K562 (cell line): ENCODE results near the gene KIT. TPM values are rescaled to one million over a fixed set of nuclear protein-coding genes. Genes with fewer than 3 reads are reported as not detected.

Experiments
- ATAC-seq: fragments of 200-7000 bp; cut with Tn5 transposase; 3 replicates; pipeline ENCODE4 v1.9.1; 2020; ENCODE audit warnings: moderate library complexity
- BruUV-seq: library from RNA; stranded (reverse); fragments of 400-500 nt; replicated peaks from 2 replicates; lab custom pipeline; 2021; lab: Mats Ljungman, UMichigan
- CTCF ChIA-PET: fragments of 300-600 bp; formaldehyde crosslinking; extraction: SDS; loops from one replicate; lab custom pipeline; 2021; ENCODE audit warnings: low intra/inter-chr PET ratio; lab: Yijun Ruan, JAX
- POLR2A ChIA-PET: fragments of 300-600, 350-650 bp; sonication (Branson Sonifier 250); formaldehyde crosslinking; extraction: SDS; loops from one replicate; lab custom pipeline; 2021; ENCODE audit warnings: antibody characterized with exemption, inconsistent platforms; lab: Yijun Ruan, JAX
- DNase-seq, 4 experiments: peaks; one replicate each; pipeline versions ENCODE4 v3.0.0 to v3.0.0-alpha.2; 2011 to 2018; ENCODE audit warnings: low spot score in 3 of 4, mixed read lengths in 3 of 4; ENCODE audit errors: extremely low read depth in 1 of 4
- FAIRE-seq: peaks from 2 replicates; lab custom pipeline; 2011; peaks lifted over from hg19 to GRCh38; lab: Jason Lieb, UNC
- H2AFZ ChIP-seq: 2 replicates; pipeline ENCODE4 v1.6.0; 2011; ENCODE audit warnings: low read depth, low read length, control low read depth, inconsistent platforms
- H3K27ac ChIP-seq: fragments of 200-600 bp; 3 replicates; pipeline ENCODE4 v1.8.0; 2011; ENCODE audit warnings: low read depth, mild to moderate bottlenecking, control low read depth, inconsistent platforms, low read length, moderate library complexity, mixed read lengths; ENCODE audit errors: extremely low read depth
- H3K27me3 ChIP-seq, 2 experiments: fragments of 300-600 bp in 1 of 2; 2 replicates in 1 of 2; 3 replicates in 1 of 2; pipeline versions ENCODE4 v1.6.0 to v1.8.0; 2011; ENCODE audit warnings: inconsistent platforms in 2 of 2, low read length in 2 of 2, mild to moderate bottlenecking in 1 of 2, mixed read lengths in 1 of 2, moderate library complexity in 1 of 2; ENCODE audit not compliant: control insufficient read depth in 2 of 2, insufficient read depth in 2 of 2
- H3K36me3 ChIP-seq: fragments of 300-600 bp; 3 replicates; pipeline ENCODE4 v1.8.0; 2011; ENCODE audit warnings: mild to moderate bottlenecking, low read length, inconsistent platforms; ENCODE audit not compliant: control insufficient read depth, insufficient read depth
- H3K4me1 ChIP-seq, 2 experiments: fragments of 200-600 bp in 1 of 2; replicated peaks in 1 of 2; 2 replicates in 1 of 2; 3 replicates in 1 of 2; pipeline versions ENCODE4 v1.5.1 to v1.8.0; 2011; ENCODE audit warnings: inconsistent platforms in 2 of 2, low read length in 2 of 2, mild to moderate bottlenecking in 1 of 2, mixed read lengths in 1 of 2, moderate library complexity in 1 of 2; ENCODE audit not compliant: control insufficient read depth in 2 of 2, insufficient read depth in 2 of 2
- H3K4me2 ChIP-seq: 2 replicates; pipeline ENCODE4 v1.6.1; 2011; ENCODE audit warnings: low read length, control low read depth, inconsistent platforms, mixed read lengths; ENCODE audit not compliant: insufficient read depth
- H3K4me3 ChIP-seq: fragments of 200-600 bp; sonication (generic), shearing (Covaris generic); 2 replicates; pipeline ENCODE4 v1.5.1; 2016; ENCODE audit warnings: control low read depth, inconsistent platforms
- H3K79me2 ChIP-seq: fragments of 200-600 bp; 3 replicates; pipeline ENCODE4 v1.8.0; 2011; ENCODE audit warnings: low read length, inconsistent platforms; ENCODE audit not compliant: control insufficient read depth, insufficient read depth
- H3K9ac ChIP-seq, 2 experiments: 2 replicates each; pipeline versions ENCODE4 v1.6.0 to v1.6.1; 2011; ENCODE audit warnings: low read depth in 2 of 2, low read length in 2 of 2, control low read depth in 1 of 2, inconsistent platforms in 1 of 2, mild to moderate bottlenecking in 1 of 2, mixed read lengths in 1 of 2; ENCODE audit not compliant: insufficient read depth in 1 of 2
- H3K9me1 ChIP-seq: one replicate; pipeline ENCODE4 v1.6.0; 2011; ENCODE audit warnings: inconsistent platforms, mild to moderate bottlenecking, low read length, moderate library complexity; ENCODE audit not compliant: control insufficient read depth, insufficient read depth
- H3K9me3 ChIP-seq: replicated peaks from 2 replicates; pipeline ENCODE4 v1.5.1; 2011; ENCODE audit warnings: low read depth, low read length, inconsistent platforms; ENCODE audit not compliant: control insufficient read depth, insufficient read depth
- H4K20me1 ChIP-seq: replicated peaks from 2 replicates; pipeline ENCODE4 v1.6.1; 2011; ENCODE audit warnings: low read length, inconsistent platforms, mixed read lengths; ENCODE audit not compliant: control insufficient read depth, insufficient read depth
- CBFA2T2 ChIP-seq: fragments of 450-650 bp; conservative IDR thresholded peaks from 2 replicates; pipeline ENCODE4 v1.6.1; 2017; ENCODE audit warnings: mild to moderate bottlenecking
- CBFA2T3 ChIP-seq: fragments of 450-650 bp; IDR thresholded peaks from 2 replicates; pipeline ENCODE4 v1.6.1; 2017
- FOSL1 ChIP-seq: fragments of 200-800 bp; sonication (Bioruptor generic); conservative IDR thresholded peaks from 2 replicates; pipeline ENCODE4 v1.6.1; 2016; ENCODE audit warnings: missing genetic modification characterization, missing compliant biosample characterization
- ILK ChIP-seq: fragments of 450-650 bp; IDR thresholded peaks from 2 replicates; pipeline ENCODE4 v1.6.1; 2016; ENCODE audit warnings: missing genetic modification characterization, low read depth, mild to moderate bottlenecking, missing compliant biosample characterization, moderate library complexity, borderline replicate concordance
- KDM1A ChIP-seq, 2 experiments: fragments of 450-650 bp; IDR thresholded peaks; 2 replicates each; pipeline ENCODE4 v1.6.1; 2016; ENCODE audit warnings: mild to moderate bottlenecking in 2 of 2
- MXI1 ChIP-seq: IDR thresholded peaks from 2 replicates; pipeline ENCODE4 v1.6.1; 2011; ENCODE audit warnings: low read depth, mild to moderate bottlenecking, improper control_type of control experiment, low read length
- TAL1 ChIP-seq: fragments of 450-650 bp; IDR thresholded peaks from 2 replicates; pipeline ENCODE4 v1.6.1; 2016; ENCODE audit warnings: mild to moderate bottlenecking
- TCF3 ChIP-seq: sonication (generic); formaldehyde crosslinking; IDR thresholded peaks from 2 replicates; pipeline ENCODE4 v1.4.0; 2020; ENCODE audit warnings: mild to moderate bottlenecking, missing genetic modification reagents
- TEAD4 ChIP-seq, 2 experiments: sonication (generic) in 1 of 2; formaldehyde crosslinking in 1 of 2; IDR thresholded peaks; 2 replicates each; pipeline versions ENCODE4 v1.6.1 to v1.8.0; 2012 to 2022; ENCODE audit warnings: borderline replicate concordance in 1 of 2, inconsistent platforms in 1 of 2, low read length in 1 of 2, mild to moderate bottlenecking in 1 of 2, missing genetic modification reagents in 1 of 2
- WGBS: fragments of 100-300 bp; shearing (Covaris generic); methylation state at CpG from one replicate; pipeline ENCODE4 v1.1.6; 2016; ENCODE audit warnings: low coverage, mixed read lengths; ENCODE audit not compliant: insufficient coverage; ENCODE audit errors: missing lambda C conversion rate; 5-methylcytosine and 5-hydroxymethylcytosine counted together
- in situ Hi-C: fragments of 300-500 bp; cut with MboI; formaldehyde crosslinking; loops from 4 replicates; pipeline ENCODE4 v1.15.0; 2018; ENCODE audit warnings: inconsistent platforms, mixed read lengths
- intact Hi-C: fragments of 100-400 bp; cut with micrococcal nuclease; formaldehyde crosslinking; loops from 2 replicates; pipeline ENCODE4 v1.14.2; 2022
- polyA plus RNA-seq, 8 experiments: library from polyadenylated mRNA; depleted of rRNA in 4 of 8; stranded (reverse) in 5 of 8; unstranded in 3 of 8; fragments of >200 nt; fragmentation: Nextera tagmentation in 2 of 8; fragmentation: Illumina TruSeq in 1 of 8; extraction: Ambion mirVana in 2 of 8; extraction: Trizol in 1 of 8; gene quantifications; 2 replicates each; pipeline versions ENCODE4 v1.2.1 to v1.2.3, GENCODE V29; 2011 to 2014; ENCODE audit warnings: inconsistent platforms in 1 of 8, missing spikeins in 1 of 8
- total RNA-seq, 7 experiments: library from RNA; depleted of rRNA in 6 of 7; stranded (reverse); fragments of >200 nt in 6 of 7; fragmentation: Illumina TruSeq in 2 of 7; extraction: Trizol in 2 of 7; gene quantifications; 2 replicates each; pipeline versions ENCODE4 v1.2.1 to v1.2.3, GENCODE V29; 2011 to 2021; ENCODE audit warnings: low replicate concordance in 1 of 7
- TF ChIP-seq, protein P1 (sequence below), 2 experiments: fragments of 450-650 bp; formaldehyde crosslinking in 1 of 2; IDR thresholded peaks; 2 replicates each; pipeline versions ENCODE4 v1.4.0 to v1.6.1; 2014 to 2020; ENCODE audit warnings: mild to moderate bottlenecking in 2 of 2, borderline replicate concordance in 1 of 2, low read depth in 1 of 2
- TF ChIP-seq, protein P2 (sequence below): sonication (generic); formaldehyde crosslinking; IDR thresholded peaks from 2 replicates; pipeline ENCODE4 v1.8.0; 2022; ENCODE audit warnings: missing genetic modification reagents, mild to moderate bottlenecking, moderate library complexity, borderline replicate concordance

KIT gene
- total and polyA plus RNA-seq, 9 of the 15 experiments (the other 6 are each of a cell fraction or from before 2014, with no cell fraction given), result 0.27 to 5.6 (median 0.57) TPM

DNA sequence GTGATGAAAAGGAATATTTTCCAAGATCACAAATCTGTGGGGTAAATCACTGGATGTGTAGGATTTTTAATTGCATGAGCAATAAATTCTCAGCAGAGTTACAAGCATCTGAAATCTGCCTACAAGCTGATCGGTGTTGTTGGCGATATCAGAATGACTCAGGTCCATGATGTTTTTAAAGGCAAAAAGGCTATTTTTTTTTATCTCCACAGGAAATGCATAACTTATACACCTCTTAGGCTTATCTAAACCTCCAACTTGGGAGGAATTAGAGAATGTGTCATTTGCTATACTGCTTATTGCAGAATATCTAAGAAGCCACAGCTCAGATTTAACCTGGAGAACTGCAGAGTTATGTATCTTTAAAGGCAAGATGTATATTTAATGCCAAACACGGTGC, 61.6 kb downstream of the KIT start:
- BruUV-seq, result no TSS peak
- no peak overlapping the region for H2AFZ ChIP-seq
- no peaks in the 10 kb centered on the region for H3K36me3 ChIP-seq
- H3K27me3 ChIP-seq, result peaks cover 8 to 9% of the 10 kb centered on the region in 2 experiments; a peak in 3 of 5 replicates
- in situ Hi-C loops, result no loop called here
- no peak overlapping the region for H3K9ac ChIP-seq
- H3K4me1 ChIP-seq, result no peaks in the 10 kb centered on the region
- ChIA-PET CTCF (no interaction called here), POLR2A (interaction anchor here (0.7 to 0.8 kb wide), 2 partner anchors 34 to 627 kb away, joined by 3 to 5 read pairs; no protein-coding TSS in a partner anchor)
- no peaks in the 10 kb centered on the region; the same call in 1 of the 2 replicates for H4K20me1 ChIP-seq
- no peak for ATAC-seq
- no peak overlapping the region for H3K4me2 ChIP-seq
- no peak overlapping the region for H3K27ac ChIP-seq
- no peak for DNase-seq
- FAIRE-seq, result no peak
- intact Hi-C loops, result no loop called here
- TF ChIP-seq TEAD4 (IDR thresholded peaks at IDR 0.05; ENCODE audit: low read length), result peak; percentile 58; the same call in 1 of the 2 replicates
- TF ChIP-seq TEAD4 (CRISPR knock-in tag; IDR thresholded peaks at IDR 0.05; ENCODE audit: borderline replicate concordance), result no peak
- TF ChIP-seq, protein P1, sequence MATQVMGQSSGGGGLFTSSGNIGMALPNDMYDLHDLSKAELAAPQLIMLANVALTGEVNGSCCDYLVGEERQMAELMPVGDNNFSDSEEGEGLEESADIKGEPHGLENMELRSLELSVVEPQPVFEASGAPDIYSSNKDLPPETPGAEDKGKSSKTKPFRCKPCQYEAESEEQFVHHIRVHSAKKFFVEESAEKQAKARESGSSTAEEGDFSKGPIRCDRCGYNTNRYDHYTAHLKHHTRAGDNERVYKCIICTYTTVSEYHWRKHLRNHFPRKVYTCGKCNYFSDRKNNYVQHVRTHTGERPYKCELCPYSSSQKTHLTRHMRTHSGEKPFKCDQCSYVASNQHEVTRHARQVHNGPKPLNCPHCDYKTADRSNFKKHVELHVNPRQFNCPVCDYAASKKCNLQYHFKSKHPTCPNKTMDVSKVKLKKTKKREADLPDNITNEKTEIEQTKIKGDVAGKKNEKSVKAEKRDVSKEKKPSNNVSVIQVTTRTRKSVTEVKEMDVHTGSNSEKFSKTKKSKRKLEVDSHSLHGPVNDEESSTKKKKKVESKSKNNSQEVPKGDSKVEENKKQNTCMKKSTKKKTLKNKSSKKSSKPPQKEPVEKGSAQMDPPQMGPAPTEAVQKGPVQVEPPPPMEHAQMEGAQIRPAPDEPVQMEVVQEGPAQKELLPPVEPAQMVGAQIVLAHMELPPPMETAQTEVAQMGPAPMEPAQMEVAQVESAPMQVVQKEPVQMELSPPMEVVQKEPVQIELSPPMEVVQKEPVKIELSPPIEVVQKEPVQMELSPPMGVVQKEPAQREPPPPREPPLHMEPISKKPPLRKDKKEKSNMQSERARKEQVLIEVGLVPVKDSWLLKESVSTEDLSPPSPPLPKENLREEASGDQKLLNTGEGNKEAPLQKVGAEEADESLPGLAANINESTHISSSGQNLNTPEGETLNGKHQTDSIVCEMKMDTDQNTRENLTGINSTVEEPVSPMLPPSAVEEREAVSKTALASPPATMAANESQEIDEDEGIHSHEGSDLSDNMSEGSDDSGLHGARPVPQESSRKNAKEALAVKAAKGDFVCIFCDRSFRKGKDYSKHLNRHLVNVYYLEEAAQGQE (IDR thresholded peaks at IDR 0.05; ENCODE audit: borderline replicate concordance), result no peak
- TF ChIP-seq, protein P1 (CRISPR knock-in tag; IDR thresholded peaks at IDR 0.05; ENCODE audit: low read depth), result no peak
- TF ChIP-seq FOSL1 (tag), result peak; percentile 85
- peak; percentile 81 for TF ChIP-seq CBFA2T3
- TF ChIP-seq ILK (tag), result no peak
- TF ChIP-seq KDM1A (IDR thresholded peaks at IDR 0.05), result peak; percentile 66 to 72; a peak in 3 of 4 replicates
- no peak for TF ChIP-seq MXI1
- peak; percentile 52 for TF ChIP-seq TAL1
- TF ChIP-seq CBFA2T2, result peak; percentile 59
- TF ChIP-seq TCF3, result peak; percentile 46; the same call in 1 of the 2 replicates
- TF ChIP-seq, protein P2, sequence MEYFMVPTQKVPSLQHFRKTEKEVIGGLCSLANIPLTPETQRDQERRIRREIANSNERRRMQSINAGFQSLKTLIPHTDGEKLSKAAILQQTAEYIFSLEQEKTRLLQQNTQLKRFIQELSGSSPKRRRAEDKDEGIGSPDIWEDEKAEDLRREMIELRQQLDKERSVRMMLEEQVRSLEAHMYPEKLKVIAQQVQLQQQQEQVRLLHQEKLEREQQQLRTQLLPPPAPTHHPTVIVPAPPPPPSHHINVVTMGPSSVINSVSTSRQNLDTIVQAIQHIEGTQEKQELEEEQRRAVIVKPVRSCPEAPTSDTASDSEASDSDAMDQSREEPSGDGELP (CRISPR knock-in tag), result no peak
- no peak overlapping the region for H3K4me3 ChIP-seq
- no peaks in the 10 kb centered on the region for H3K9me3 ChIP-seq
- WGBS, result 1% methylated on average over 3 of the region's 3 CpGs
- no peaks in the 10 kb centered on the region for H3K79me2 ChIP-seq
- no peaks in the 10 kb centered on the region for H3K9me1 ChIP-seq
